ENCODE measurements around the gene ACTR3.

- TF ChIP-seq, protein P1, sequence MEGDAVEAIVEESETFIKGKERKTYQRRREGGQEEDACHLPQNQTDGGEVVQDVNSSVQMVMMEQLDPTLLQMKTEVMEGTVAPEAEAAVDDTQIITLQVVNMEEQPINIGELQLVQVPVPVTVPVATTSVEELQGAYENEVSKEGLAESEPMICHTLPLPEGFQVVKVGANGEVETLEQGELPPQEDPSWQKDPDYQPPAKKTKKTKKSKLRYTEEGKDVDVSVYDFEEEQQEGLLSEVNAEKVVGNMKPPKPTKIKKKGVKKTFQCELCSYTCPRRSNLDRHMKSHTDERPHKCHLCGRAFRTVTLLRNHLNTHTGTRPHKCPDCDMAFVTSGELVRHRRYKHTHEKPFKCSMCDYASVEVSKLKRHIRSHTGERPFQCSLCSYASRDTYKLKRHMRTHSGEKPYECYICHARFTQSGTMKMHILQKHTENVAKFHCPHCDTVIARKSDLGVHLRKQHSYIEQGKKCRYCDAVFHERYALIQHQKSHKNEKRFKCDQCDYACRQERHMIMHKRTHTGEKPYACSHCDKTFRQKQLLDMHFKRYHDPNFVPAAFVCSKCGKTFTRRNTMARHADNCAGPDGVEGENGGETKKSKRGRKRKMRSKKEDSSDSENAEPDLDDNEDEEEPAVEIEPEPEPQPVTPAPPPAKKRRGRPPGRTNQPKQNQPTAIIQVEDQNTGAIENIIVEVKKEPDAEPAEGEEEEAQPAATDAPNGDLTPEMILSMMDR (IDR thresholded peaks at IDR 0.05; ENCODE audit: low read depth, low read length): no peak
- TF ChIP-seq POLR2A (IDR thresholded peaks at IDR 0.05; ENCODE audit: extremely low read depth, insufficient read length): no peak
These were observed 32.4 kb upstream of the ACTR3 start for GRCh38 chr2:113857464-113857863.
